Measurements from ENCODE around the gene DOCK7. TPM values are rescaled to one million over a fixed set of nuclear protein-coding genes. Genes with fewer than 3 reads are reported as not detected.
"Not testable (repeated sequence)": the region's sequence is repeated elsewhere in the genome, so short reads cannot be mapped to it uniquely, and the experiment has no call there.

The DOCK7 gene
- total RNA-seq, 1 donor: 110 TPM

DNA sequence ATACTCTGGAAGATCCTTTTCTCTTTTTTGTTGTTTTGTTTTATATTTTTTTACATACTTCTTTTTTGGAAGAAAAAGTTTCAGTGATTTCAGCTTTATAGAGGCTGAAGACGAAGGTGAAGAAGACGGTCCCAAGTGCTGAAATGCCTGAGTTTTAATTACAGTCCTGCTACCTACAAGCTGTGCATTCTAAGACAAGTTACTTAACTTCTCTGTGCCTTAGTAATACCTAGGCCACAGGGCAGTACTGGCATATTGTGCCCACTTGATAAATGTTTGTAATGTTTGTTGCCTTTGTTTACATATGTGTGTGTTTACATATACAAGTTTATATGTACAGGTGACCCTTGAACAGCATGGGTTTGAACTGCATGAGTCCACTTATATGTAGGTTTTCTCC is 147.1 kb downstream of the DOCK7 start:
- TF ChIP-seq, protein P1, sequence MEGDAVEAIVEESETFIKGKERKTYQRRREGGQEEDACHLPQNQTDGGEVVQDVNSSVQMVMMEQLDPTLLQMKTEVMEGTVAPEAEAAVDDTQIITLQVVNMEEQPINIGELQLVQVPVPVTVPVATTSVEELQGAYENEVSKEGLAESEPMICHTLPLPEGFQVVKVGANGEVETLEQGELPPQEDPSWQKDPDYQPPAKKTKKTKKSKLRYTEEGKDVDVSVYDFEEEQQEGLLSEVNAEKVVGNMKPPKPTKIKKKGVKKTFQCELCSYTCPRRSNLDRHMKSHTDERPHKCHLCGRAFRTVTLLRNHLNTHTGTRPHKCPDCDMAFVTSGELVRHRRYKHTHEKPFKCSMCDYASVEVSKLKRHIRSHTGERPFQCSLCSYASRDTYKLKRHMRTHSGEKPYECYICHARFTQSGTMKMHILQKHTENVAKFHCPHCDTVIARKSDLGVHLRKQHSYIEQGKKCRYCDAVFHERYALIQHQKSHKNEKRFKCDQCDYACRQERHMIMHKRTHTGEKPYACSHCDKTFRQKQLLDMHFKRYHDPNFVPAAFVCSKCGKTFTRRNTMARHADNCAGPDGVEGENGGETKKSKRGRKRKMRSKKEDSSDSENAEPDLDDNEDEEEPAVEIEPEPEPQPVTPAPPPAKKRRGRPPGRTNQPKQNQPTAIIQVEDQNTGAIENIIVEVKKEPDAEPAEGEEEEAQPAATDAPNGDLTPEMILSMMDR (IDR thresholded peaks at IDR 0.05; ENCODE audit: insufficient read depth, low read length): no peak
- DNase-seq (ENCODE audit: low read depth): no peak

DNA sequence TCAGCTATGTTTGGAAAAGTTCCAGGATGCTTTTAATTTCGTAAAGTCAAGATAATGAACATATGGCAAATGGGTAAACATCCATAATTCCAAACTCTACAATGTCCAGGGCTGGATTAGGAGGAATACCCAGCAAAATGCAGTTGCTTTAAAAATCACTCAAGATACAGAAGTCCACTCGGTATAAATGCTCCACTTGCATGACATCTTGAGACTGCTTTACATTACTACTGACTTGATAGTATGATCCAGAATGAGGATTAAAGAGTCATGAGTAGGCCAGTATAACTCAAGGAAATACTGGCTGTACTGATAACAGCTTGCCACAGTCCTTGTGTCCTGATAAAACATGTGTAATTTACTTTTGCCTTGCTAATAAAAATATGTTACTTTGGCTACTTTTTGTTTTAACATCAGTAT is 149.1 kb downstream of the DOCK7 start:
- no peak overlapping the region for H3K4me3 ChIP-seq (ENCODE audit: low read depth, low read length)
- TF ChIP-seq, protein P1 (IDR thresholded peaks at IDR 0.05; ENCODE audit: insufficient read depth, low read length): no peak
- DNase-seq (ENCODE audit: low read depth): no peak

More for the DNA sequence above, 147.1 kb downstream of the DOCK7 start:
- H3K4me3 ChIP-seq (ENCODE audit: low read depth, low read length): no peak overlapping the region

DNA sequence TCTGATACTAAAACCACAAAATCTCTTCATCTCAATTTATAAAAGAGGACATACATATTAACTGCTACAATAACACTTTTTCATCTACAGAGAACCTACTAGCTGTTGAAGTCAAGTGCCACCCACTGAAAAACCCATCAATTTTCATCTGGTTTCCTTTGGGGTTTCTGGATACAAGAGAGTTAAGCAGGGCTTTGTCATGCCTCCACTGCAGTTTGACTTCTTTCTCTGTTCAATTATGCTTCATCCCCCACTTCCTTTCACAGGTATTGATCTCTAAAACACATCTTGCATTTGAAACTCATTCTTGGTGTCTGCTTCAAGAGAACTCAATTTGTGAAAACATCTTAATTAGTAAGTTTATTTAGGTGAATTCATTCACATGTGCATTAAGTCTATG is 151.3 kb downstream of the DOCK7 start:
- no peak overlapping the region for H3K4me3 ChIP-seq (ENCODE audit: low read depth, low read length)
- TF ChIP-seq, protein P1 (IDR thresholded peaks at IDR 0.05; ENCODE audit: insufficient read depth, low read length): no peak

DNA sequence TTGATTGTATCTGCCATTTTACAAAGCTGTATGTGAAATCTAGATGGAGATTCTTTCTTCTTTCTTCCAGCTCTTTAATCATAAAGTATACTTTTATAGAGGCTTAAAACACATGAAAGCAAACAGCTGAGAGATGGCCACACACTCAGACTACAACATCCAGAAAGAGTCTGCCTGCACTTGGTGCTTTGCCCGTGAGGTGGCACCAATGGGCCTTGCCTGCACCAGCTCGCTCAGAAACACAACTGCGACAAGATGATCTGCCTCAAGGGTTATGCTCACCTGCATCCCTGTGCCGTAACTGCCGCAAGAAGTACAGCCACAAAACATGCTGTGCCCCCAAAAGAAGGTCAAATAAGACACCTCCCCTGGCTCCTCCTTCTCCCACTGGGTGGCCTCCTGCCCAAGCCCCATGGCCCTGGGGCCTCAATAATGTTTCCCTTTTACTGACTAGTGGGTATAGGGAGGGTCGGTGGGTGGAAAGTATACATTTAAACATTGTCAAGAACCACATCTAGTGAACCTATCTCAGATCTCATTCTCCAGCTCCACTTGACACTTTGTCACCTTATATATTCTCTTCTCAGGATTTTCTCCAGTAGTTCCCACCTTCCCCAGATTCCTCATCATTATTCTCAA is 157.6 kb downstream of the DOCK7 start:
- no peak overlapping the region for H3K4me3 ChIP-seq (ENCODE audit: low read depth, low read length)
- TF ChIP-seq, protein P1 (IDR thresholded peaks at IDR 0.05; ENCODE audit: insufficient read depth, low read length): peak; percentile 59
- DNase-seq (ENCODE audit: low read depth): peak; percentile 31

More for the DNA sequence above, 151.3 kb downstream of the DOCK7 start:
- DNase-seq (ENCODE audit: low read depth): no peak

DNA sequence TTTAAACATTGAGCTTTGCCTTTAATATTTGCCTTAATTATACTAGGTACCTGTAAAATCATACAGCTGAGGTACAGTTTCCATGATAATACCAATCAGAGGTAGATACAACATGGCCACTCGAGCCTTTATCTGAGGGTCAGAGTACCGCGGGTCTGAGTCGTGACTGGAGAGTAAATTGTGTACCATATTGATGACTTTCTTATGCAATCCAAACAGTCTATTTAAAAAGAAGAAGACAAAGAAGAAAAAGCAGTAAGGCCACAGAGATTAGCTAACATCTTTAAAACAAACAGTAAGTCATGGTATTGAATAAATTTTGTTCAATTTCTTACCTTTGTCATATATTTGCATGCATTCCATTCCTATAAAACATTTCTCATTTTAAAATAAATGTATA is 159.0 kb downstream of the DOCK7 start:
- no peak for DNase-seq (ENCODE audit: low read depth)
- TF ChIP-seq, protein P1 (IDR thresholded peaks at IDR 0.05; ENCODE audit: insufficient read depth, low read length): no peak
- H3K4me3 ChIP-seq (ENCODE audit: low read depth, low read length): no peak overlapping the region

DNA sequence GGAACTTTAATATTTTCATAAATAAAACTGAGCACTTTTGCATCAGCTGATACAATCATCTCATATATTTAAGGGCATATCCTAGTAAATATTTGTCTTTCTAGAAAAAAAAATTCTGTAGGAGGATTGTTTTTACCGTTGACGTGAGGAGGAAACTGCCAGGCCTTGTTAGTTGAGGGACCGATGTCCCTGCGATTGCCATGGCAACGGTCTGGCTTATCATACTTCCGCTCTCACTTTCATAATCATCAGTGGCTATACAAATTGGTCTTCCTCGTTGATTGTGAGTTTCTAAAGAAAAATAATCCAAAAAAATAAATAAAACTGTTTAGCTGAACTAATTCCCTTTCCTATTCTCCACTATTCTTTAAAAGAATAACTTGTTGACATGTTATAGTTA is 160.2 kb downstream of the DOCK7 start:
- DNase-seq (ENCODE audit: low read depth): no peak
- TF ChIP-seq, protein P1 (IDR thresholded peaks at IDR 0.05; ENCODE audit: insufficient read depth, low read length): no peak
- no peak overlapping the region for H3K4me3 ChIP-seq (ENCODE audit: low read depth, low read length)

DNA sequence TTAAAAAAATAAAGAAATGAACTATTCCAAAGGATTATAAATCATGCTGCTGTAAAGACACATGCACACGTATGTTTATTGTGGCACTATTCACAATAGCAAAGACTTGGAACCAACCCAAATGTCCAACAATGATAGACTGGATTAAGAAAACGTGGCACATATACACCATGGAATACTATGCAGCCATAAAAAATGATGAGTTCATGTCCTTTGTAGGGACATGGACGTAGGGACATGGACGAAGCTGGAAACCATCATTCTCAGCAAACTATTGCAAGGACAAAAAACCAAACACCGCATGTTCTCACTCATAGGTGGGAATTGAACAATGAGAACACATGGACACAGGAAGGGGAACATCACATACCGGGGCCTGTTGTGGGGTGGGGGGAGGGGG is 160.8 kb downstream of the DOCK7 start:
- not testable (repeated sequence) for DNase-seq (ENCODE audit: low read depth); H3K4me3 ChIP-seq (ENCODE audit: low read depth, low read length)
